H1 (cell line): Measurements from ENCODE around the gene DYNC1I1. TPM values are rescaled to one million over a fixed set of nuclear protein-coding genes. Genes with fewer than 3 reads are reported as not detected.

Experiments used
- CTCF ChIA-PET: fragments of 300-600 bp; sonication (Branson Sonifier 250); formaldehyde crosslinking; loops from one replicate; lab custom pipeline; 2021; ENCODE audit not compliant: partially characterized antibody; lab: Charles Lee
- POLR2A ChIA-PET: fragments of 300-600 bp; sonication (Branson Sonifier 250); formaldehyde crosslinking; loops from one replicate; lab custom pipeline; 2021; ENCODE audit warnings: inconsistent platforms; ENCODE audit not compliant: partially characterized antibody; lab: Charles Lee
- DNase-seq, 2 experiments: peaks; one replicate each; pipeline versions ENCODE4 v3.0.0 to v3.0.0-alpha.2; 2010 to 2022; ENCODE audit warnings: low spot score in 2 of 2, low read depth in 1 of 2, mixed read lengths in 1 of 2
- FAIRE-seq: peaks from 2 replicates; lab custom pipeline; 2011; peaks lifted over from hg19 to GRCh38; lab: Jason Lieb, UNC
- H2AFZ ChIP-seq: 2 replicates; pipeline ENCODE4 v1.8.1; 2012; ENCODE audit warnings: low read length, inconsistent platforms
- H2AK5ac ChIP-seq: 2 replicates; pipeline ENCODE4 v1.6.1; 2013; ENCODE audit warnings: low read depth, low read length
- H2BK120ac ChIP-seq: replicated peaks from 2 replicates; pipeline ENCODE3; 2013; ENCODE audit warnings: low read depth, low read length, inconsistent platforms
- H2BK12ac ChIP-seq: 2 replicates; pipeline ENCODE4 v1.6.1; 2013; ENCODE audit warnings: low read depth, low read length
- H2BK15ac ChIP-seq: 2 replicates; pipeline ENCODE4 v1.6.1; 2013; ENCODE audit warnings: low read length
- H2BK20ac ChIP-seq: 2 replicates; pipeline ENCODE4 v1.6.1; 2013; ENCODE audit warnings: low read length
- H2BK5ac ChIP-seq: 2 replicates; pipeline ENCODE4 v1.6.1; 2013; ENCODE audit warnings: low read depth, low read length
- H3K14ac ChIP-seq: 2 replicates; pipeline ENCODE4 v1.6.1; 2013; ENCODE audit warnings: inconsistent platforms; ENCODE audit not compliant: insufficient read length
- H3K18ac ChIP-seq: 2 replicates; pipeline ENCODE4 v1.6.1; 2013; ENCODE audit warnings: low read length; ENCODE audit errors: extremely low read depth
- H3K23ac ChIP-seq: 2 replicates; pipeline ENCODE4 v1.6.1; 2013; ENCODE audit warnings: inconsistent platforms; ENCODE audit not compliant: insufficient read length
- H3K23me2 ChIP-seq: 2 replicates; pipeline ENCODE4 v1.6.1; 2013; ENCODE audit warnings: low read depth, low read length
- H3K27ac ChIP-seq: 2 replicates; pipeline ENCODE4 v1.6.1; 2011; ENCODE audit warnings: low read depth, low read length, inconsistent platforms
- H3K27me3 ChIP-seq, 4 experiments: replicated peaks in 1 of 4; 1 replicate in 1 of 4; 2 replicates in 3 of 4; pipeline versions ENCODE4 v1.6.1 to v1.8.1; 2011 to 2013; ENCODE audit warnings: low read length in 3 of 4, mild to moderate bottlenecking in 3 of 4, inconsistent platforms in 2 of 4, mixed read lengths in 2 of 4, moderate library complexity in 1 of 4; ENCODE audit not compliant: control insufficient read depth in 3 of 4, insufficient read depth in 3 of 4; ENCODE audit errors: extremely low read depth in 1 of 4
- H3K36me3 ChIP-seq, 4 experiments: 2 replicates each; pipeline versions ENCODE4 v1.6.1 to v1.8.1; 2011 to 2013; ENCODE audit warnings: mild to moderate bottlenecking in 4 of 4, low read length in 3 of 4, moderate library complexity in 2 of 4, control low read depth in 1 of 4, inconsistent platforms in 1 of 4; ENCODE audit not compliant: insufficient read depth in 4 of 4, control insufficient read depth in 2 of 4
- H3K4ac ChIP-seq: replicated peaks from 2 replicates; pipeline ENCODE3; 2013; ENCODE audit warnings: low read length, low read depth, mixed read lengths, inconsistent platforms; ENCODE audit not compliant: insufficient read length
- H3K4me1 ChIP-seq, 4 experiments: replicated peaks in 1 of 4; 1 replicate in 1 of 4; 2 replicates in 3 of 4; pipeline versions ENCODE4 v1.6.1 to v1.8.1; 2011 to 2013; ENCODE audit warnings: low read length in 3 of 4, inconsistent platforms in 2 of 4, mixed read lengths in 1 of 4; ENCODE audit not compliant: insufficient read depth in 4 of 4, control insufficient read depth in 3 of 4
- H3K4me2 ChIP-seq, 2 experiments: 2 replicates each; pipeline versions ENCODE4 v1.6.1 to v1.8.1; 2011 to 2013; ENCODE audit warnings: low read depth in 2 of 2, low read length in 2 of 2, control low read depth in 1 of 2, inconsistent platforms in 1 of 2, mild to moderate bottlenecking in 1 of 2; ENCODE audit not compliant: insufficient read depth in 1 of 2
- H3K4me3 ChIP-seq, 4 experiments: fragments of 200-600, 300-600 bp in 1 of 4; sonication (generic), shearing (Covaris generic), sonication (Bioruptor Twin) in 1 of 4; 2 replicates each; pipeline versions ENCODE4 v1.5.1 to v1.8.1; 2011 to 2016; ENCODE audit warnings: low read length in 4 of 4, low read depth in 3 of 4, control low read depth in 2 of 4, inconsistent platforms in 2 of 4, mild to moderate bottlenecking in 2 of 4, mixed read lengths in 1 of 4, moderate library complexity in 1 of 4; ENCODE audit not compliant: insufficient read depth in 2 of 4; ENCODE audit errors: extremely low read depth in 1 of 4
- H3K56ac ChIP-seq: replicated peaks from 2 replicates; pipeline ENCODE3; 2013; ENCODE audit warnings: low read depth, mild to moderate bottlenecking, mixed read lengths, low read length, inconsistent platforms; ENCODE audit not compliant: insufficient read length
- H3K79me1 ChIP-seq: 2 replicates; pipeline ENCODE4 v1.6.1; 2013; ENCODE audit warnings: low read depth, low read length, control low read depth
- H3K79me2 ChIP-seq, 2 experiments: 2 replicates each; pipeline versions ENCODE4 v1.6.1 to v1.8.1; 2012 to 2013; ENCODE audit warnings: low read length in 2 of 2, mild to moderate bottlenecking in 2 of 2, inconsistent platforms in 1 of 2; ENCODE audit not compliant: insufficient read depth in 2 of 2, control insufficient read depth in 1 of 2
- H3K9ac ChIP-seq, 4 experiments: replicated peaks in 1 of 4; 1 replicate in 1 of 4; 2 replicates in 3 of 4; pipeline versions ENCODE4 v1.6.1 to v1.8.1; 2011 to 2013; ENCODE audit warnings: low read depth in 3 of 4, low read length in 3 of 4, control low read depth in 2 of 4, mild to moderate bottlenecking in 2 of 4, moderate library complexity in 2 of 4, inconsistent platforms in 1 of 4; ENCODE audit errors: extremely low read depth in 1 of 4
- H3K9me3 ChIP-seq, 2 experiments: 2 replicates each; pipeline versions ENCODE4 v1.6.1 to v1.8.1; 2012 to 2013; ENCODE audit warnings: mild to moderate bottlenecking in 2 of 2, moderate library complexity in 2 of 2, control low read depth in 1 of 2, inconsistent platforms in 1 of 2, low read depth in 1 of 2, low read length in 1 of 2, mixed read lengths in 1 of 2; ENCODE audit not compliant: insufficient read depth in 2 of 2
- H4K20me1 ChIP-seq, 2 experiments: replicated peaks in 1 of 2; 2 replicates each; pipeline versions ENCODE3 to v1.8.1; 2011 to 2013; ENCODE audit warnings: inconsistent platforms in 2 of 2, low read length in 2 of 2, mild to moderate bottlenecking in 1 of 2; ENCODE audit not compliant: insufficient read depth in 2 of 2, control insufficient read depth in 1 of 2
- H4K5ac ChIP-seq: 2 replicates; pipeline ENCODE4 v1.6.1; 2013; ENCODE audit warnings: low read length, low read depth, mixed read lengths, inconsistent platforms; ENCODE audit not compliant: insufficient read length
- H4K8ac ChIP-seq: 2 replicates; pipeline ENCODE4 v1.8.0; 2013; ENCODE audit warnings: mild to moderate bottlenecking, moderate library complexity, low read length, inconsistent platforms; ENCODE audit not compliant: insufficient read depth; ENCODE audit errors: extremely low read depth
- H4K91ac ChIP-seq: replicated peaks from 2 replicates; pipeline ENCODE3; 2013; ENCODE audit warnings: low read length, mixed read lengths, inconsistent platforms; ENCODE audit not compliant: insufficient read length
- ATF3 ChIP-seq: IDR thresholded peaks from 2 replicates; pipeline ENCODE4 v1.6.1; 2011; ENCODE audit warnings: low read depth, mild to moderate bottlenecking, low read length; ENCODE audit not compliant: insufficient read depth
- CHD2 ChIP-seq: IDR thresholded peaks from 2 replicates; pipeline ENCODE4 v1.6.1; 2012; ENCODE audit warnings: low read length, improper control_type of control experiment
- CREB1 ChIP-seq: IDR thresholded peaks from 2 replicates; pipeline ENCODE4 v1.6.1; 2012; ENCODE audit warnings: inconsistent platforms
- EGR1 ChIP-seq: IDR thresholded peaks from 2 replicates; pipeline ENCODE4 v1.6.1; 2011; ENCODE audit warnings: low read depth, low read length, borderline replicate concordance
- EP300 ChIP-seq, 2 experiments: IDR thresholded peaks; 1 replicate in 1 of 2; 2 replicates in 1 of 2; pipeline ENCODE4 v1.6.1; 2011 to 2012; ENCODE audit warnings: low read depth in 2 of 2, low read length in 2 of 2, mild to moderate bottlenecking in 2 of 2, borderline replicate concordance in 1 of 2, inconsistent platforms in 1 of 2, moderate library complexity in 1 of 2
- JUND ChIP-seq: IDR thresholded peaks from 2 replicates; pipeline ENCODE4 v1.6.1; 2011; ENCODE audit warnings: mild to moderate bottlenecking, improper control_type of control experiment, low read length
- RBBP5 ChIP-seq: IDR thresholded peaks from 2 replicates; pipeline ENCODE4 v1.7.1; 2012; ENCODE audit warnings: low read depth, mild to moderate bottlenecking, inconsistent platforms, low read length, moderate library complexity, borderline replicate concordance
- SIX5 ChIP-seq: IDR thresholded peaks from 2 replicates; pipeline ENCODE4 v1.6.1; 2011; ENCODE audit warnings: mild to moderate bottlenecking, low read depth, low read length
- SP1 ChIP-seq: IDR thresholded peaks from 2 replicates; pipeline ENCODE4 v1.6.1; 2011; ENCODE audit warnings: low read depth, low read length
- SP2 ChIP-seq: IDR thresholded peaks from 2 replicates; pipeline ENCODE4 v1.6.1; 2012; ENCODE audit warnings: mild to moderate bottlenecking, low read length, inconsistent platforms
- SP4 ChIP-seq: IDR thresholded peaks from 2 replicates; pipeline ENCODE4 v1.6.1; 2012; ENCODE audit warnings: low read length, inconsistent platforms
- SRF ChIP-seq: IDR thresholded peaks from 2 replicates; pipeline ENCODE4 v1.6.1; 2011; ENCODE audit warnings: mild to moderate bottlenecking, low read depth, low read length, moderate library complexity
- SUZ12 ChIP-seq: fragments of 200-600 bp; sonication (generic); IDR thresholded peaks from 2 replicates; pipeline ENCODE4 v1.6.1; 2012; ENCODE audit warnings: mild to moderate bottlenecking, inconsistent platforms, low read length, moderate library complexity, mixed read lengths
- WGBS, 2 experiments: shearing (Covaris generic) in 1 of 2; methylation state at CpG; one replicate each; pipeline versions ENCODE4 v1.1.6 to v1.1.7; 2013 to 2015; ENCODE audit warnings: low lambda C conversion rate in 2 of 2, mixed read lengths in 2 of 2, inconsistent platforms in 1 of 2, low coverage in 1 of 2, missing lambda C conversion rate in 1 of 2; ENCODE audit not compliant: insufficient replicate concordance in 2 of 2, insufficient coverage in 1 of 2, insufficient read length in 1 of 2; ENCODE audit errors: extremely low coverage in 1 of 2, missing lambda C conversion rate in 1 of 2; 5-methylcytosine and 5-hydroxymethylcytosine counted together
- polyA plus RNA-seq, 7 experiments: library from polyadenylated mRNA; depleted of rRNA in 3 of 7; stranded (reverse) in 5 of 7; unstranded in 2 of 7; fragments of >200 nt in 5 of 7; fragments of 200-250 nt in 2 of 7; gene quantifications; 1 replicate in 5 of 7; 2 replicates in 1 of 7; 4 replicates in 1 of 7; pipeline versions ENCODE4 v1.2.1 to v1.2.3, GENCODE V29; 2011 to 2013; ENCODE audit warnings: missing spikeins in 2 of 7, mixed read lengths in 2 of 7
- total RNA-seq: library from RNA; stranded (reverse); fragmentation: NEBNext Ultra II Directional; extraction: Animal tissue kit (Norgen Biotek cat#: 25700); gene quantifications from 2 replicates; pipeline ENCODE4 v1.2.1, GENCODE V29; 2021

Gene DYNC1I1
- total and polyA plus RNA-seq, 2 of the 8 experiments (the other 6 are each of a cell fraction or from before 2014, with no cell fraction given), result 0.45 to 0.58 TPM

- WGBS, 2 experiments, result 90% methylated on average over 9 of the region's 9 CpGs; no CpG with 5 or more reads in 1 of the 2 experiments
Measured at GRCh38 chr7:95871896-95872295, 99.5 kb downstream of the DYNC1I1 start.

More at GRCh38 chr7:95871896-95872295, 99.5 kb downstream of the DYNC1I1 start:
- H4K20me1 ChIP-seq, result no peaks in the 10 kb centered on the region
- H3K18ac ChIP-seq, result no peak overlapping the region
- H2AFZ ChIP-seq, result no peak overlapping the region
- no peaks in the 10 kb centered on the region for H3K79me1 ChIP-seq
- no peaks in the 10 kb centered on the region for H3K79me2 ChIP-seq
- no peaks in the 10 kb centered on the region for H3K36me3 ChIP-seq
- H4K8ac ChIP-seq, result no peak overlapping the region
- no peak overlapping the region for H3K14ac ChIP-seq
- no peak for DNase-seq
- no peak overlapping the region; the same call in 1 of the 2 replicates for H2AK5ac ChIP-seq
- H4K5ac ChIP-seq, result no peak overlapping the region
- no peak overlapping the region for H3K27ac ChIP-seq
- no peaks in the 10 kb centered on the region for H3K4me1 ChIP-seq
- no peak overlapping the region for H3K4me3 ChIP-seq
- no peaks in the 10 kb centered on the region for H3K23me2 ChIP-seq
- H3K56ac ChIP-seq, result no peak overlapping the region
- no peak overlapping the region for H3K9ac ChIP-seq
- H2BK120ac ChIP-seq, result no peak overlapping the region
- H3K23ac ChIP-seq, result no peak overlapping the region
- H2BK5ac ChIP-seq, result no peak overlapping the region
- no peak overlapping the region for H2BK12ac ChIP-seq
- no peak overlapping the region for H4K91ac ChIP-seq
- H2BK15ac ChIP-seq, result no peak overlapping the region
- ChIA-PET CTCF (interaction anchor here (0.7 to 17.5 kb wide), 23 partner anchors 7 to 1158 kb away, joined by 3 to 335 read pairs (median 8); partner anchors contain the start of gene DYNC1I1), POLR2A (no interaction called here)
- no peaks in the 10 kb centered on the region for H3K9me3 ChIP-seq
- H2BK20ac ChIP-seq, result no peak overlapping the region
- FAIRE-seq, result no peak
- no peak overlapping the region for H3K4ac ChIP-seq
- TF ChIP-seq SP1, result no peak
- no peak for TF ChIP-seq CHD2
- TF ChIP-seq SP4, result no peak
- no peak for TF ChIP-seq SRF
- TF ChIP-seq JUND, result no peak
- no peak for TF ChIP-seq SUZ12
- no peak for TF ChIP-seq SP2
- TF ChIP-seq SIX5, result no peak
- TF ChIP-seq RBBP5, result no peak
- TF ChIP-seq CREB1, result no peak
- TF ChIP-seq ATF3, result no peak
- no peak for TF ChIP-seq EGR1
- TF ChIP-seq EP300 (IDR thresholded peaks at IDR 0.05; ENCODE audit: borderline replicate concordance in 1 of 2, low read depth in 2 of 2, low read length in 2 of 2), result no peak
- no peak overlapping the region for H3K4me2 ChIP-seq
- H3K27me3 ChIP-seq, result no peaks in the 10 kb centered on the region; a peak in 1 of 7 replicates
